H1 (cell line): Measurements from ENCODE around the gene HIC2.
"Not testable (repeated sequence)": the region's sequence is repeated elsewhere in the genome, so short reads cannot be mapped to it uniquely, and the experiment has no call there.

Experiments used
- ASH2L ChIP-seq: fragments of 200-600, 300-600 bp; sonication (generic); IDR thresholded peaks from one replicate; pipeline ENCODE4 v1.7.1; 2017; ENCODE audit warnings: low read length
- CEBPB ChIP-seq: IDR thresholded peaks from 2 replicates; pipeline ENCODE4 v1.6.1; 2012; ENCODE audit warnings: low read depth, low read length
- EGR1 ChIP-seq: IDR thresholded peaks from 2 replicates; pipeline ENCODE4 v1.6.1; 2011; ENCODE audit warnings: low read depth, low read length, borderline replicate concordance
- EP300 ChIP-seq, 2 experiments: IDR thresholded peaks; 1 replicate in 1 of 2; 2 replicates in 1 of 2; pipeline ENCODE4 v1.6.1; 2011 to 2012; ENCODE audit warnings: low read depth in 2 of 2, low read length in 2 of 2, mild to moderate bottlenecking in 2 of 2, borderline replicate concordance in 1 of 2, inconsistent platforms in 1 of 2, moderate library complexity in 1 of 2
- JUN ChIP-seq: IDR thresholded peaks from 2 replicates; pipeline ENCODE4 v1.6.1; 2011; ENCODE audit warnings: low read depth, mild to moderate bottlenecking, improper control_type of control experiment, low read length
- MAFK ChIP-seq: IDR thresholded peaks from 2 replicates; pipeline ENCODE4 v1.6.1; 2012; ENCODE audit warnings: low read depth, mild to moderate bottlenecking, improper control_type of control experiment, low read length
- POLR2A ChIP-seq, 2 experiments: IDR thresholded peaks; 1 replicate in 1 of 2; 2 replicates in 1 of 2; pipeline ENCODE4 v1.6.1; 2011; ENCODE audit warnings: low read depth in 2 of 2, low read length in 2 of 2, mild to moderate bottlenecking in 2 of 2; ENCODE audit errors: control extremely low read depth in 1 of 2
- SIN3A ChIP-seq, 2 experiments: IDR thresholded peaks in 1 of 2; conservative IDR thresholded peaks in 1 of 2; 2 replicates each; pipeline ENCODE4 v1.6.1; 2011 to 2012; ENCODE audit warnings: low read length in 2 of 2, improper control_type of control experiment in 1 of 2, low read depth in 1 of 2, mild to moderate bottlenecking in 1 of 2
- YY1 ChIP-seq: IDR thresholded peaks from 2 replicates; pipeline ENCODE4 v1.6.1; 2011; ENCODE audit warnings: low read depth, mild to moderate bottlenecking, low read length
- ZNF274 ChIP-seq: IDR thresholded peaks from 2 replicates; pipeline ENCODE4 v1.7.0; 2012; ENCODE audit warnings: low read length, borderline replicate concordance; ENCODE audit errors: extremely low read depth
- TF ChIP-seq, protein P1 (sequence below), 3 experiments: IDR thresholded peaks; 1 replicate in 2 of 3; 2 replicates in 1 of 3; pipeline versions ENCODE4 v1.5.1 to v1.6.1; 2011; ENCODE audit warnings: low read length in 3 of 3, mild to moderate bottlenecking in 3 of 3, inconsistent platforms in 2 of 3, low read depth in 1 of 3, moderate library complexity in 1 of 3; ENCODE audit not compliant: insufficient read depth in 1 of 3; ENCODE audit errors: control extremely low read depth in 1 of 3

DNA sequence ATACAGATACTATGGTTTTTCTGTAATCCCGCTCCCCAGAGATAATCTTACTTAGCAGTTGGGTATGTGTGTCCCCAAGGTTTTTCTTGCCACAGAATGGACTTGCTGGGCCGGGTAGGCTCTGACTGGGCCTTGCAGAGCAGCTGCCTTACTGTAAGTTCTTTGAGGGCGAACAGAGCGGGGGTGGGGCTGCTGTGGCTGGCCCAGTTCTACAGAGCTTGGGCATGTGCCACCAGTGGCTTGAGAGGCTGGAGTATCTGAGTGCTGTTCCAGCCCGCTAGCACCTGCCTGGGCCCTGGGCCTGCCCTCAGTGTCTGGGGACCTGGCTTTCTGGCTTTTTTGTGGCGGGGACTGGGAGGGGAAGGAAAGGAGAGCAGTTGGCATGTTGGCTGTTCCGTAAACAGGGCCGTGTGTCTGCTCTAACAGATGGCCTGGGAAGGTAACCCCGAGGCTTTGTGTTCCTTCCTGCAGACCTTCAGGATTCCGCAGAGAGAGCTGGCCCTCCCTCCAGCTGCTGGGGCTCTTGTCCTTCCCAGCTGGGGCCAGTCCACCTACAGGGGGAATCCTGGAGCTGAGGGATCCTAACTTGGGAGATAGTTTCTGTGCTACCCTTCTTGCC is 23.0 kb downstream of the HIC2 start:
- TF ChIP-seq SIN3A (conservative IDR thresholded peaks at IDR 0.05 in 1 of 2, IDR thresholded peaks at IDR 0.05 in 1 of 2; ENCODE audit: low read depth in 1 of 2, low read length in 2 of 2); POLR2A (IDR thresholded peaks at IDR 0.05; ENCODE audit: control extremely low read depth in 1 of 2, low read depth in 2 of 2, low read length in 2 of 2); ZNF274; MAFK; EP300 (IDR thresholded peaks at IDR 0.05; ENCODE audit: borderline replicate concordance in 1 of 2, low read depth in 2 of 2, low read length in 2 of 2); EGR1; JUN; CEBPB; ASH2L; YY1: not testable (repeated sequence)
- TF ChIP-seq, protein P1, sequence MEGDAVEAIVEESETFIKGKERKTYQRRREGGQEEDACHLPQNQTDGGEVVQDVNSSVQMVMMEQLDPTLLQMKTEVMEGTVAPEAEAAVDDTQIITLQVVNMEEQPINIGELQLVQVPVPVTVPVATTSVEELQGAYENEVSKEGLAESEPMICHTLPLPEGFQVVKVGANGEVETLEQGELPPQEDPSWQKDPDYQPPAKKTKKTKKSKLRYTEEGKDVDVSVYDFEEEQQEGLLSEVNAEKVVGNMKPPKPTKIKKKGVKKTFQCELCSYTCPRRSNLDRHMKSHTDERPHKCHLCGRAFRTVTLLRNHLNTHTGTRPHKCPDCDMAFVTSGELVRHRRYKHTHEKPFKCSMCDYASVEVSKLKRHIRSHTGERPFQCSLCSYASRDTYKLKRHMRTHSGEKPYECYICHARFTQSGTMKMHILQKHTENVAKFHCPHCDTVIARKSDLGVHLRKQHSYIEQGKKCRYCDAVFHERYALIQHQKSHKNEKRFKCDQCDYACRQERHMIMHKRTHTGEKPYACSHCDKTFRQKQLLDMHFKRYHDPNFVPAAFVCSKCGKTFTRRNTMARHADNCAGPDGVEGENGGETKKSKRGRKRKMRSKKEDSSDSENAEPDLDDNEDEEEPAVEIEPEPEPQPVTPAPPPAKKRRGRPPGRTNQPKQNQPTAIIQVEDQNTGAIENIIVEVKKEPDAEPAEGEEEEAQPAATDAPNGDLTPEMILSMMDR (IDR thresholded peaks at IDR 0.05; ENCODE audit: control extremely low read depth in 1 of 3, insufficient read depth in 1 of 3, low read depth in 1 of 3, low read length in 3 of 3) = not testable (repeated sequence)
